HCT116 (cell line): ENCODE results near the gene FAM53B. TPM values are rescaled to one million over a fixed set of nuclear protein-coding genes. Genes with fewer than 3 reads are reported as not detected.

Source experiments
- ATAC-seq: fragments of 200-7000 bp; cut with Tn5 transposase; 2 replicates; pipeline ENCODE4 v1.9.1; 2020; ENCODE audit warnings: mild to moderate bottlenecking, moderate library complexity
- Bru-seq: library from RNA; stranded (reverse); fragments of 400-500 nt; gene quantifications from one replicate; lab custom pipeline; 2021; lab: Mats Ljungman, UMichigan
- BruChase-seq, 2 experiments: library from RNA; stranded (reverse); fragments of 400-500 nt; gene quantifications; one replicate each; lab custom pipeline; 2021; lab: Mats Ljungman, UMichigan
- BruUV-seq: library from RNA; stranded (reverse); fragments of 400-500 nt; replicated peaks from 2 replicates; lab custom pipeline; 2021; lab: Mats Ljungman, UMichigan
- CTCF ChIA-PET: fragments of 300-600 bp; sonication (Branson Sonifier 250); formaldehyde crosslinking; loops from one replicate; lab custom pipeline; 2021; ENCODE audit warnings: antibody characterized with exemption; lab: Charles Lee
- POLR2A ChIA-PET: fragments of 300-600, 350-600 bp; sonication (Branson Sonifier 250); formaldehyde crosslinking; loops from one replicate; lab custom pipeline; 2021; ENCODE audit warnings: antibody characterized with exemption; lab: Charles Lee
- RAD21 ChIA-PET, 2 experiments: fragments of 300-600 bp; sonication (Branson Sonifier 250); formaldehyde crosslinking; loops; one replicate each; lab custom pipeline; 2023; ENCODE audit warnings: low total read pairs in 2 of 2; ENCODE audit not compliant: uncharacterized antibody in 2 of 2, unreplicated experiment in 2 of 2, low non-redundant PET in 1 of 2; lab: Charles Lee
- DNase-seq: peaks from one replicate; pipeline ENCODE4 v3.0.0-alpha.2; 2010; ENCODE audit warnings: low read depth, low spot score
- H2AFZ ChIP-seq: fragments of 200-600 bp; shearing (Covaris generic), sonication (generic); 2 replicates; pipeline ENCODE4 v1.6.1; 2017; ENCODE audit warnings: low read depth, mixed run types, mixed read lengths, antibody characterized with exemption, low read length; ENCODE audit not compliant: poor library complexity, severe bottlenecking
- H3K27ac ChIP-seq: 2 replicates; pipeline ENCODE4 v1.5.1; 2012; ENCODE audit warnings: low read depth, low read length
- H3K27me3 ChIP-seq: fragments of 200-600 bp; sonication (generic); 2 replicates; pipeline ENCODE4 v1.6.1; 2016; ENCODE audit warnings: mixed run types, low read length, mixed read lengths; ENCODE audit not compliant: insufficient read depth
- H3K36me3 ChIP-seq, 2 experiments: fragments of 200-500 bp in 1 of 2; fragments of 200-600 bp in 1 of 2; sonication (Bioruptor generic) in 1 of 2; sonication (generic) in 1 of 2; 2 replicates each; pipeline versions ENCODE4 v1.5.1 to v1.6.1; 2014 to 2016; ENCODE audit warnings: low read length in 2 of 2, inconsistent platforms in 1 of 2, mixed read lengths in 1 of 2, mixed run types in 1 of 2; ENCODE audit not compliant: insufficient read depth in 2 of 2, control insufficient read depth in 1 of 2
- H3K4me1 ChIP-seq, 2 experiments: fragments of 200-600 bp in 1 of 2; sonication (generic) in 1 of 2; 2 replicates each; pipeline versions ENCODE4 v1.5.1 to v1.6.1; 2012 to 2017; ENCODE audit warnings: low read length in 2 of 2, inconsistent platforms in 1 of 2, mild to moderate bottlenecking in 1 of 2, mixed read lengths in 1 of 2, mixed run types in 1 of 2, moderate library complexity in 1 of 2; ENCODE audit not compliant: insufficient read depth in 2 of 2, control insufficient read depth in 1 of 2
- H3K4me2 ChIP-seq: fragments of 200-600 bp; sonication (generic); 2 replicates; pipeline ENCODE4 v1.6.1; 2017; ENCODE audit warnings: mixed run types, low read length, mixed read lengths
- H3K4me3 ChIP-seq, 2 experiments: fragments of 200-600 bp in 1 of 2; sonication (generic) in 1 of 2; replicated peaks in 1 of 2; 2 replicates each; pipeline ENCODE4 v1.5.1; 2011 to 2016; ENCODE audit warnings: low read length in 2 of 2, control low read depth in 1 of 2, low read depth in 1 of 2, mild to moderate bottlenecking in 1 of 2, mixed read lengths in 1 of 2, mixed run types in 1 of 2
- H3K79me2 ChIP-seq: fragments of 200-600 bp; sonication (generic); 2 replicates; pipeline ENCODE4 v1.6.1; 2017; ENCODE audit warnings: mild to moderate bottlenecking, mixed run types, low read length, moderate library complexity, mixed read lengths; ENCODE audit not compliant: insufficient read depth
- H3K9ac ChIP-seq: fragments of 200-600 bp; sonication (generic); 2 replicates; pipeline ENCODE4 v1.6.1; 2016; ENCODE audit warnings: low read length, mixed read lengths
- H3K9me2 ChIP-seq: fragments of 200-600 bp; sonication (generic), shearing (Covaris generic); 2 replicates; pipeline ENCODE4 v1.6.1; 2017; ENCODE audit warnings: mixed run types, mild to moderate bottlenecking, moderate library complexity; ENCODE audit not compliant: insufficient read depth
- H3K9me3 ChIP-seq, 2 experiments: fragments of 200-500 bp in 1 of 2; fragments of 200-600 bp in 1 of 2; sonication (Bioruptor generic) in 1 of 2; sonication (generic) in 1 of 2; 2 replicates each; pipeline ENCODE4 v1.6.1; 2014 to 2017; ENCODE audit warnings: low read length in 2 of 2, mixed read lengths in 2 of 2, inconsistent platforms in 1 of 2, low read depth in 1 of 2, mild to moderate bottlenecking in 1 of 2, mixed run types in 1 of 2, moderate library complexity in 1 of 2; ENCODE audit not compliant: control insufficient read depth in 1 of 2, insufficient read depth in 1 of 2
- H4K20me1 ChIP-seq: fragments of 200-600 bp; sonication (generic), shearing (Covaris generic); 2 replicates; pipeline ENCODE4 v1.6.1; 2017; ENCODE audit warnings: mixed run types, mild to moderate bottlenecking, moderate library complexity; ENCODE audit not compliant: insufficient read depth
- CBX3 ChIP-seq: IDR thresholded peaks from 2 replicates; pipeline ENCODE4 v1.6.1; 2012; ENCODE audit warnings: low read depth
- CEBPB ChIP-seq: IDR thresholded peaks from 2 replicates; pipeline ENCODE4 v1.6.1; 2012; ENCODE audit warnings: low read depth
- EZH2 ChIP-seq: fragments of 200-600 bp; sonication (generic); IDR thresholded peaks from 2 replicates; pipeline ENCODE4 v1.6.1; 2017; ENCODE audit warnings: antibody characterized with exemption, mixed run types
- EZH2phosphoT487 ChIP-seq: fragments of 200-600 bp; IDR thresholded peaks from 2 replicates; pipeline ENCODE4 v1.6.1; 2018; ENCODE audit warnings: antibody characterized with exemption, borderline replicate concordance
- FOSL1 ChIP-seq: IDR thresholded peaks from 2 replicates; pipeline ENCODE4 v1.6.1; 2012; ENCODE audit warnings: low read depth
- MAX ChIP-seq: IDR thresholded peaks from 2 replicates; pipeline ENCODE4 v1.6.1; 2012
- POLR2A ChIP-seq: IDR thresholded peaks from 2 replicates; pipeline ENCODE4 v1.7.0; 2011; ENCODE audit warnings: borderline replicate concordance; ENCODE audit not compliant: insufficient read depth, insufficient read length; ENCODE audit errors: extremely low read depth
- POLR2AphosphoS5 ChIP-seq: IDR thresholded peaks from 2 replicates; pipeline ENCODE4 v1.6.1; 2011; ENCODE audit warnings: mild to moderate bottlenecking, low read depth, low read length, moderate library complexity
- SIN3A ChIP-seq: IDR thresholded peaks from 2 replicates; pipeline ENCODE4 v1.6.1; 2012; ENCODE audit warnings: low read depth
- SP1 ChIP-seq: IDR thresholded peaks from 2 replicates; pipeline ENCODE4 v1.6.1; 2012; ENCODE audit warnings: low read depth
- SRF ChIP-seq: IDR thresholded peaks from 2 replicates; pipeline ENCODE4 v1.6.1; 2012; ENCODE audit warnings: low read depth
- TCF7L2 ChIP-seq: IDR thresholded peaks from 2 replicates; pipeline ENCODE4 v1.7.0; 2011; ENCODE audit warnings: borderline replicate concordance, inconsistent platforms; ENCODE audit not compliant: insufficient read depth, insufficient read length; ENCODE audit errors: extremely low read depth
- YY1 ChIP-seq: IDR thresholded peaks from 2 replicates; pipeline ENCODE4 v1.6.1; 2011; ENCODE audit warnings: low read length, low read depth, moderate library complexity, mild to moderate bottlenecking; ENCODE audit not compliant: insufficient replicate concordance; ENCODE audit errors: extremely low read depth
- ZBTB33 ChIP-seq: IDR thresholded peaks from 2 replicates; pipeline ENCODE4 v1.6.1; 2011; ENCODE audit warnings: mild to moderate bottlenecking, low read length, moderate library complexity; ENCODE audit not compliant: insufficient replicate concordance; ENCODE audit errors: extremely low read depth
- ZFX ChIP-seq: fragments of 450-650 bp; IDR thresholded peaks from 2 replicates; pipeline ENCODE4 v1.6.1; 2017
- intact Hi-C: fragments of 100-400 bp; cut with micrococcal nuclease; formaldehyde crosslinking; loops from 2 replicates; pipeline ENCODE4 v1.10.0; 2022
- long read RNA-seq: library from polyadenylated mRNA; unstranded; transcript quantifications from one replicate; pipeline ENCODE4 v2.0.0, GENCODE V29; 2021; ENCODE audit not compliant: unreplicated experiment
- polyA plus RNA-seq: library from polyadenylated mRNA; unstranded; fragments of >200 nt; gene quantifications from 2 replicates; pipeline ENCODE4 v1.2.1, GENCODE V29; 2012; ENCODE audit warnings: missing spikeins
- total RNA-seq: library from RNA; stranded (reverse); gene quantifications from one replicate; pipeline ENCODE4 v1.2.1, GENCODE V29; 2021; ENCODE audit not compliant: unreplicated experiment

FAM53B gene
- total RNA-seq (19.6 TPM), Bru-seq, nascent RNA (percentile 62 among the genes with signal in this experiment), BruChase-seq, experiment 1, labeled RNA remaining after a 6-hour chase (percentile 91 among the genes with signal in this experiment), BruChase-seq, experiment 2, labeled RNA remaining after a 2-hour chase (percentile 91 among the genes with signal in this experiment)
- 7.9 and 9.7 TPM in 2 replicates for polyA plus RNA-seq
- long read RNA-seq, partial matches to known transcripts = 2 of 28 reads
- long read RNA-seq, other reads (novel, unspliced or antisense) = 26 of 28 reads

DNA sequence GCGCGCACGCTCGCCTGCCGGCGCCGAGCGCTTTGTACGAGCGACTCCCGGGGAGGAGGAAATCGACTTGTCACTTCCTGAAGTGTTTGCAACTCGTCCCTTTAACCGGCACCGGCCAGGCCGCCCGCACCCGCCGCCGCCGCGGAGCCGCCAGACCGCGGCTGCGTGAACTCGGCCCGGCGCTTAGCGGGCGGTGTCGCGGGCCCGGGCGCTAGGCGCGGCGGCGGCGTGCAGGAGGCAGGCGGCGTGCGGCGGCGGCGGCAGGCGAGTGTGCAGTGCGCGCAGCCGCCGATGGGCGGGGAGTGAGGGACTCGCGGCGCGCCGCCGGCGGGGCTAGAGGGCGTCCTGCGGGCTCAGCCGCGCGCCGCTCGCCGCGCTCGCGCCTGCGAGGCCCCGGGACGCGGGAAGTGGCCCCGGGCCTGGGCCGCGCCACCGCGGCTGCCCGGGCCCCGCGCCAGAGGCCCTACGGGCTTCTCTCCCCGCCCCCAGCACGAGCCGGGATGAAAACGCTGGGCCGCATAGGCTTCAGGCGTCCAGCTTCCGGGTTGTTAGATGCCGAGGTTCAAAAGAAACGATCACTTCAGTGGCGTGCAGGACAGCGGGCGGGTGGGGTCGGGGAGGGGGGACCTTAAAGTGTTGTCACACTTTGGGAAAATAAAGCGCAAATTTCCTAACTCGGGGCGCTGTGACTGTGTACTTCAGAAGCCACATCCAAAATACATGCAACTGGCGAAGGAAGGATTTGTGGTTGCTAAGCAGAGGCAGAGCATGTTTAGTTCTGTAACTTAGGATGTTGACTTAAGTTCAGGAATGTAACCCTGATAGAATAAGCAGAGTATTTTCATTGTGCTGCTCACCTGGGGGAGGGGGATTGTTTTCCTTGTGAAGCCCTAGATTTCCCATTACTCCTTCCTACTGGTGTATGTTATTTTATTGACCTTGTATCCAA, at the start of gene FAM53B:
FAM53B (minus strand) TSS at position 277 of the 949 bp plus-strand sequence. CDS start 37,665 bp downstream, outside the sequence.
- TF ChIP-seq EZH2phosphoT487 (no peak), CBX3 (no peak), POLR2AphosphoS5 (peak; percentile 40; the same call in 1 of the 2 replicates), POLR2A (peak; percentile 53), FOSL1 (no peak), CEBPB (no peak), SIN3A (peak; percentile 67; the same call in 1 of the 2 replicates), SP1 (no peak), YY1 (no peak), MAX (peak; percentile 19), SRF (no peak), ZFX (peak; percentile 70), TCF7L2 (peak; percentile 77), EZH2 (no peak), ZBTB33 (peak; percentile 17)
- no peaks in the 10 kb centered on the region for H3K9me2 ChIP-seq
- intact Hi-C loops = loop anchor here (1.0 to 5.0 kb wide), 5 partner anchors 97 to 1162 kb away; partner anchors contain the start of gene OAT
- H3K36me3 ChIP-seq = peaks cover 4 to 11% of the 10 kb centered on the region in 2 experiments; a peak in 3 of 4 replicates
- ChIA-PET RAD21 (interaction anchor here in 1 of 2 experiments (0.6 kb wide), 1 partner anchor 135 kb away, joined by 3 read pairs; no protein-coding TSS in a partner anchor), POLR2A (interaction anchor here (1.0 kb wide), 1 partner anchor 13 kb away, joined by 3 read pairs; no protein-coding TSS in a partner anchor), CTCF (interaction anchor here (1.2 to 3.5 kb wide), 8 partner anchors 11 to 300 kb away, joined by 3 to 27 read pairs (median 5); no protein-coding TSS in a partner anchor)
- no TSS peak for BruUV-seq
- peak within 1 kb of the TSS; percentile 90 for H3K4me2 ChIP-seq
- ATAC-seq (peak; percentile 86), DNase-seq (peak; percentile 56)
- peaks cover 22 to 36% of the 10 kb centered on the region in 2 experiments for H3K4me1 ChIP-seq
- peak within 1 kb of the TSS; percentile 75 for H3K9ac ChIP-seq
- peaks cover 15% of the 10 kb centered on the region; the same call in 1 of the 2 replicates for H3K79me2 ChIP-seq
- H2AFZ ChIP-seq = no peak within 1 kb of the TSS
- H4K20me1 ChIP-seq = no peaks in the 10 kb centered on the region
- H3K27ac ChIP-seq = peak within 1 kb of the TSS; percentile 63
- no peaks in the 10 kb centered on the region for H3K27me3 ChIP-seq
- peak within 1 kb of the TSS; percentile 69 to 72 for H3K4me3 ChIP-seq
- no peaks in the 10 kb centered on the region for H3K9me3 ChIP-seq
